GM21723 (cell line): Measurements from ENCODE around the gene GABBR2.

ENCODE experiments used
- ATAC-seq: cut with Tn5 transposase; IDR thresholded peaks from one replicate; pipeline ENCODE4 v1.9.1; 2021; ENCODE audit warnings: mild to moderate bottlenecking, moderate library complexity; ENCODE audit not compliant: unreplicated experiment

GABBR2 gene

DNA sequence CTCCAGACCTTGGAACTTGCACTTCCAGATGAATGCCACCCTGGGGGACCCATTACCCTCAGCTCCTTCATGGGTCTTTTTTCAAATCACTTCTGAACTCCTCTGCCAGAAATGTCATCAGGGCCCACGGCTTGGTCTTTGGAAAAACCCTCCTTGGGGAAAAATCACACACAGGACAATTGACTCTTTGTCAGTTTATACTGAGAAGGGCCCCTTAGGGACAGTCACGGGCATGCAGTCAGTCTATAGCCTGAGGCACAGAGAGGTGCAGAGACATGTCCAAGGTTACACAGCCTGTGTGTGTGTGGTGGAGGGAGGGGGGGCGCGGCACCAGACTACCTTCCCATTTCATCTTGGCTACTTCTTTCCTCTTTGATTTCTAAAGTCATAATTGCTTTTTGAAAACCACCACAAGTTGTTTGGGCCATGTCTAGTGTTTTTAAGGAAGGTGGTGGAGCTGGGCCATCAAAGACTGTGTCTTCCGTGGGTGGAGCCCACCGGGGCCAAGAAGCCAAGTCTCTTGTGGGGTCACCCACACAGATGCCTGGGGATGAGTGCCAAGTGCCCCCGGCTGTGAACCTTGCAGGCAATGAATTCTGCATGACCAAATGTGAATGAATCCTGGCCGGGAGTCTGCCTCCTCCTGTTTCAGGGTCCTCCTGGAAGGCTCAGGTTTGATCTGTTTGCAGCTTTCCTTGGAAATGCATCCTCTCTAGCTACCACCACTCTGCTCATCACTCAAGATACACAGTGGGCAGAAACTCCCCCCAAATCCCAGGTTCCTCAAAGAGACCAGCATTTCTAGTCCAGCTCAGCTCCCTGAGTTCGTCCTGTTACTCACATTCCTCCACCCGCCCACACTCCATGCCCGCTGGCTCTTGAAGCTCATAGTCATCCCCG lies 253.2 kb downstream of the GABBR2 start:
- no peak for ATAC-seq

DNA sequence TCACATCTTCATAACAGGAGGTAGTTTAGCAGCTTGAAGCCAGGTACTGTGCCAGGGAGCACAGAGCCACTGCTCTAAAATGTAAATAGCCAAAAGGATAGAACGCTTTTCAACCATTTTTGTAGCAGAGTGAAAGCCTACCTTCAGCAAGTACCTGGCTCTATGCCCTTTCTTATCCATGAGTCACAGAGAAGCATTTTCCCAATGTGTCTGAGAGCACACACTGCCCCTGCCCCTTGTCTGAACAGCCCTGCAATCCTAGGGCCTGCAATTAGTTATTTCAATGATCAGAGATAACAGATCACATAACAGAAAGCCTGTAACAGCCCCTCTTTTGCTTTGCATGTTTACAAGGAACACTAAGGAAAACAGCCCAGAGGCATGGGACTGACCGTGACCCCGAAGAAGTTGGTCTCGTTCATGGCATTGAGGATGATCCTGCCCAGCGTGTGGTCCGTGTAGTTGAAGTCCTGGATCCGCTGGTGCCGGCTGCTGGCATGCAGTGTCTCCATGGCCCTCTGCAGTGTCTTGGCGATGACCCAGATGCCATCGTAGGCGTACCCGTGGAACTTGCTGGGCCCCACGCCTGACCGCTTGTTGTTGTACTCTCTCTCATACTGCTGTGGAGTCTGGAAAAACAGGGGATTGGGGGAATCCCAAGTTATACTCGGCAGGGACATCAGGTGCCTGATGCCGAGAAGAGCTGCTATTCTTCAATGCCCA lies 255.0 kb downstream of the GABBR2 start:
- ATAC-seq = no peak

DNA sequence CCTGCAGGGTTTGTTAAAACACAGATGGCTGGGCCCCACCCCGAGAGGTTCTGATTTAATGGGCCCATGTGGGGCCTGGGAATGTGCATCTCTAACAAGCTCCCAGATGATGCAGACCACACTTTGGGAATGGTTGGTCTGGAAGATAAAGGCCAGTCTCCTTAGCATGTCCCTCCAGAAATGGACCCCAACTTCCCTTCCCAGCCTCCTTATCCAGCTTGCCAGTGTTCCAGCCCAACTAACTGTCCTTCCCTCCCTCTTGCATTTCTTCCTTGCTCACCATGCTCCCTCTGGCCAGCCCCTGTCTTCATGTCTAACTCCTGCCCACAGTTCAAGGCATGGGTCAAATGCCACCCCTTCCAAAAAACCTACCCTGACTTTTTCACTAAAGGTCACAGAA lies 257.2 kb downstream of the GABBR2 start:
- no peak for ATAC-seq

DNA sequence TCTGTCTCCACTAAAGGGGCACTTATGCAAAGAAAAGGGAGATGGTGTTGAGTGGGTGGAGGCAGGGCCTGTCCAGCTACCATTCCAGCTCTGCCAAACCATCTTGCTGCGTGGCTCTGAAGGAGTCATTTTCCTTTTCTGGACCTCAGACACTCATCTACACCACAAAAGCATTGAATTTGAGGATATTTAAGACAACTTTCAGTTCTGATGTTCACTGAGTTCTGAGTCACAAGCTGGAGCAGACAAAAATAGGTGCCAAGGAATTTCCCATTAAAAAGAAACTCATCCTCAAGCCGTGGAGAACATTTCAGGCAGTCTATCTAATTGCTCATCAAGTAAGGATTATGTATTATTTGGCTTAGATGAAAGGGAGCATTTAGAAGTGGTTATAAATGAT lies 258.2 kb downstream of the GABBR2 start:
- ATAC-seq = no peak

DNA sequence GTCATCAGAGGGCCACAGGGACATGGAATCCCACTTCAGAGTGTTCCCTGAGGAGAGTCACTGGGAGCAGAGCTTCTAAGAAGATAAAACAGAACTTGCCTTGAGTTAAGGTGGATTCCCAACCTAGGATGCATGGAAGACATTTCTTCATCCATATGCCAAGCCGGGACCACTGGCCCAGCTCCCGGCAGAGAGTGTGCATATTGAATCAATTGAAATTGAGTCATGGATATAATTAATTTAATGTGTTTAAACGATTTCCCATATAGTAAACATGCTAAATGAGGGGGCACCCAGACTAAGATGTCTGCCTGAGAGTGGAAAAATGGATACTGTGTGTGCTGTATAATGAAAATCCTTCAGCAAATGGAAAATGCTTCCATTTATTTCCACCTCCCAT lies 258.9 kb downstream of the GABBR2 start:
- no peak for ATAC-seq

DNA sequence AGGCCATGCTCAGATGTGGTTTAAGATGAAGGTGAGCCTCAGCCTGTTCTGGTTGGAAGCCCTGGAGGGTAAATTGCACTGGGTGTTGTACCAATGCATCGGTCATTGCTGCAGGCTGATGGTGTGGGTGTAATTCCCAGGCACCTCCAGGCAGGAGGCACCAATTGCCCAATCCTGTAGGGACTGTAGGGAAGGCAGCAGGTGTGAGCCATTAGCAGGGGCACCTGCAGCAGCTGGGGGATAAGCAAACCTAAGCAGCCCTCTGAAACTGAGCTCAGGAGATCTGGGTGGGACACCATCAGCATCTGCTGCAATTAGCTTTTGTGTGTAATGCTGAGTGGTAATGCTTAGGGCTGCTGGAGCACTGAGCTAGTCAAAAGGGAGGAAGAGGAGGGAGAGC lies 263.2 kb downstream of the GABBR2 start:
- no peak for ATAC-seq

DNA sequence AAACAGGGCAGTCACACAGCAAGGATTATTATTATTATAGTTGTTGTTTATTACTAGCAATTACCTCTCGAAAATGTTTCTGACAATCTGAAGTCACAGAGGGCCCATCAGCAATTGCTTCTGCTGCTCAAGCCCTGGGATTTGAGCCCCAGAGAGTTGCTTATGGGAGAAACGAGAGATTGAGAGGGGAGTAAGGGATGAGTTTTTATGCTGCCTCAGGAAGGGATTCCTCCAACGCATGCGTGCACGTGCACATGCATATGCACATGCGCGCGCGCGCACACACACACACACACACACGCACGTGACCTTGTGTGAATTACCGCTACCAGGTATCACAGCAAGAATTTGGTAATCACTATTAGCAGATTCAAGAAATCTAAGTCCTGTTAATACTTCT lies 264.1 kb downstream of the GABBR2 start:
- no peak for ATAC-seq

DNA sequence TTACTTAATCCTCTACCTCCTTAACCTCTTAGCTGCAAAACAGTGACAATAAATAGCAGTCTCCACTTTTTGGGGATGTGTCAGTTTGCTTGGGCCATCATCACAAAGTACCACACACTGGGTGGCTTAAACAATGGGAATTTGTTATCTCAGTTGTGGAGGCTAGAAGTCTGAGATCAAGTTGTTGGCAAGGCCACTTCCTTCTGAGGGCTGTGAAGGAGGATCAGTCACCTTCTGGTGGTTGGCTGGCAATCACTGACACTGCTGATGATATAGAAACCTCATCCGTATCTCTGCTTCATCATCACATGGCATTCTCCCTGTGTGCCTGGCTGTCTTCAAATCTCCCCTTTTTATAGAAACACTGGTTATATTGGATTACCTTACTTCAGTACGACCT lies 266.2 kb downstream of the GABBR2 start:
- no peak for ATAC-seq

DNA sequence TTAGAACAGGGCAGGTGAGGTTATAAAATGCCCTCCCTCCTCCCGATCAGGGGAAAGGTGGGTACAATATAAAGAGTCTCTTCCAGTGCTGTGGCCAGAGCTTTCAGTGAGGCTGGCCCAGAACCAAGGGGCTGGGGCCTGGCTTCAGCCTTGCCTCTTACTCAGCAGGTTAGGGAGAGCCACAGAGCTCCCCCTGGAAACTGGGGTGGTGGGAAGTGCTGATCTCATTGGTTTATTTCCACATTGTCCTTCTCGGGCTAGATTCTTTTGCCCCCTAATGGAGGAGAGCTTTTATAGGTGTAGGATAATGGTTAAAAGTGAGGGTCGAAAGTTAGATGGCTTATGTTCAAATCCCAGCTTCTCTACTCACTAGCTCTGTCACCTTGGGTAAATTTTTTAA lies 266.6 kb downstream of the GABBR2 start:
- ATAC-seq = no peak

DNA sequence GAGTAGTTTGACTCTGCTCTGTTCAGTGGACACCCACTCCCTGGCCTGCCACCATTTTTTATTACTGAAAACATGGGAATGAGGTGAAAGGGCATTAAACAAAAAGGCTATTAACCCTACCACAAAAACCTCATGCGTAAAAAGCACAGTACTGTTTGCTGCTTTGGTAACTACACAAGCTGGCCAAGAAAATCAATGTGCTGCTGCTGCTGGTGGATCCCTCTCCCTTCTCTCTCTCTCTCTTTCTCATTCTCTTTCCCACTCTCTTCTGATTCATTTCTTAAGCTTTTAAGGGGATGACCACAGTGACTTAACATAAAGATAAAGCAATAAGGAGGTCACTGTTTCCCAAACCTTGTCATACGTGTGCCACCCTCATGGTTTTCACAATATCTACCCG lies 270.1 kb downstream of the GABBR2 start:
- no peak for ATAC-seq

DNA sequence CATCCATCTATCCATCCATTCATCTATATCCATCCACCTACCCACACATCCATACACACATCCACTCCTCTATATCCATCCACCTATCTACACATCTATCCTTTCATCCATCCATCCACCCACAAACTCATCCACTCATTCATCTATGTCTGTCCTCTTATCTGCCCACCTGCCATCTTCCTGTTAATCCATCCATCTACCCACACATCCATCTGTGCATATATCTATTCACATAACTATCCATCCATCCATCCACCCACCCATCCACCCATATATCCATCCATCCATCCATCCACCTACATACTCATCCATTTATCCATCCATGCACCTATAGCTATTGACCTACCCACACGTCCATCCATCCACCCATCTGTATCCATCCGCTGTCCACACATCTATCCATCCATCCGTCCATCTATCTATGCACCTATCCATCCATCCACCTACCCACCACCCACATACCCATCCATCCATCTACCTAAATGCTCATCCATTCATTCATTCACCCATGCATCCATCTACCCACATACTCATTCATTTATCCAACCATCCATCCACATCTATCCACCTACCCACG lies 271.2 kb downstream of the GABBR2 start:
- no peak for ATAC-seq

DNA sequence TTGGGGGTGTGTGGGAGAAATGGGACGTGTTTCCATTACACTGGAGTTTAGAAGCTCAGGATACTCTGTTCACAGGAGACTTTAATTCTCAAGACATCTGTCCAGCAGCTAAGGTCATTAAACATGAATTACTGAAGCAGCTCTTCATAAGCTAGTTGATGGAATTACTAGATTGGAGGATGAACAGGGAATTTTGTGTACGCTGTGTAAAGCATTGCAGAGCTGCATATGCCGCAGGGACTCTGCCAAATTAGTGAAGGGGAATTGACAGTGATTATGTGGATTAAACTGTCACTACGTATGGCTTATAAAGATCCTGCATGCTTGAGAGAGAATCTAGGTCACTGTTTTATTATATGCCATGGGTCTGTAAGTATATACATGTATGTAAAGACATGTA lies 275.8 kb downstream of the GABBR2 start:
- ATAC-seq = no peak

DNA sequence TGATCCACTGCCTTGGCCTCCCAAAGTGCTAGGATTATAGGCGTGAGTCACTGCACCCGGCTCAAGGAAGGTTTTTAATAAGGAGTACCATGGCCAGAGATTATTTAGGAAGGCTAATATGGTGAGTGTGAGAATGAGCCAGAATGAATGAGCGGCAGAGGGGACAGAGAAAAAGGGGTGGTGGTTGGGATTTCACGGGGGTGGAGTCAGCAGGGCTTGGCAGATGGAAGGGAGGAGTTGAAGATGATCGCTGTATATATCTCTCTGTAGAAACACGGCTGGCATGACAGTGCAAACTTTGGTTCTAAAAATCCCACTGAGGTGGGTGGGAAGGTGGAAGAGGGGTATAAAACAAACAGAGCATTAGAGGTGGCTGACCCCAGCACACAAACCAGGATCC lies 276.6 kb downstream of the GABBR2 start:
- no peak for ATAC-seq

DNA sequence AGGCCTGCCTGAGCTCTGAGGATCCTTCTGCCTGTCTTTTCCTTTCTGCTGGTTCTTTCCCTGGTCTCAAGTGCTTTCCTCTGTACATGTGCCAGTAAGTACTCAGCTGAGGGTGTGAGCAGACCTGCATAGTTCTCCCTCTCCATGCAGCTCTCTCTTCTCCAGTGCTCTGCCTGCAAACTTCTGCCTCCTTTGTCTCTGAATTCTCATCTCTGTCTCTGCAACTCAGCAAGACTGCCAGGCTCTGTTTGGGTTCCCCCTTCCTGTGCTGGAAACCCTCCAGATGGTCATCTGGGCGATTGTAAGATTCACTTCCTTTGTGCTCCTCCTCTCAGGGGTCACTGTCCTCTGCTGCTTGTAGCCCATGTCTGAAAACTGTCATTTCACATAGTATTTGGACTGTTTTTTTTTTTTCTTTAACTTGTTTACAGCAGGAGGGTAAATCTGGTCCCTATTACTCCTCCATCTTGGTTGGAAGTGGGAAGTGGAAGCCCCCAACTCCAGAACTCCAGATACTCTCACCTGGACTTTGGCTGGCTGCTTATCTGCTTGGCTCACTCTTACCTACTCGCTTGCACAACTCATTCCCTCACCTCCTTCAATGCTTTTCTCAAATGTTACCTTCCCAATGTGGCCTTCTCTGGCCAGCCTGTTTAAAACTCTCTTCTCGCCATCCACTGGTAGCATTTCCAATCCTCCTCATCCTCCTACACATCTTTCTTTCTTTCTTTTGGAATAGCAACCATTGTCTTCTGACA lies 278.0 kb downstream of the GABBR2 start:
- ATAC-seq = no peak

DNA sequence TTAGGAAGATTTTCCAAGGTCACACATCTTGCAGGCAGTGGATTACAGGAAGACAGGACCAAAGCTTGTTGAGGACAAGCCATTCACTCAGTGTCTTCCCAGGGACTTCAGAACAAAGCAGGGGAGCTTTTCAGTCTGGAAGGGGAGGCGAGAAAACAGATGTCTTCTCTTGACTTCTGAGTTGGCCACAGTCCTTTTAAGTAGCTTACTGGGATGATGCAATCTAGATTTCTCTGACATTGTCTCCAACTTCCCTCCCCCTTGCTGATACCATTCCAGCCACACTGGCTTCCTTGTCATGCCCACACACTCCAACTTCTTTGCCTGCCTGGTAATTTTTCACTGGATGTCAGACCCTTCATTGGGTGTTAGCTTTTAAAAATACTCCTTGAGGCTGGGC lies 279.1 kb downstream of the GABBR2 start:
- no peak for ATAC-seq

DNA sequence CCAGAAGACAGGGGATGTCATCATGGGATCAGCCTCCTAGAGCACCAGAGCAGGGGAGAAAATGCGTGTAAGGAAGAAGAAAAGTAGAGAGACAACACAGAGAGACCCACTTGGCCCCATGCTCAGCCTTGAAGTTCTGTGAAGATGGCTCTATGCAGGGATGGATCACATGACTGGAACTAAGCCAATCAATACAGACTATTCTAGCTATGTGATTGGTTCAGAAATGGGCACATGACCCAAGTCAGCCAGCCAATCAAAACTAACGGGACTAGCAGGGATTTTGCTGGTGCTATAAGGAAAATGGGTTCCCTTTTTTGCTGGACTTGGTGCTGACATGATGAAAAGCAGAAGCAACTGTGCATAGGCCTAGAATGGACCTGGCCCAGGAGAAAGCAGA lies 280.3 kb downstream of the GABBR2 start:
- ATAC-seq = no peak

DNA sequence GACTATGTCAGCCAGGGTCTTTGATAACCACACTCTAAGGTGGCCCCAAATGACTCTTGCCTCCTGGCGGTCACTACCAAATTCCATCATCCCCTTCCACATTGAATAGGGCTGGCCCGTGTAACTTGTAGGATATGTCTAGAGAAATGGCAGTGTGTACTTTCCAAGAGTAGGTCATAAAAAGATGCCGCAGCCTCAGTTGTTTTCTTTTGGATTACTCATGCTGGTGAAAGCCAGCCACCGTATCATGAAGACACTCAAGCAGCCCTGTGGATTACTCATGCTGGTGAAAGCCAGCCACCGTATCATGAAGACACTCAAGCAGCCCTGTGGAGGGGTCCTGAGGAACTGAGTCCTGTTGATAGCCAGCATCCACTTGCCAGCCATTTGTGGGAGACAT lies 281.2 kb downstream of the GABBR2 start:
- ATAC-seq = no peak

DNA sequence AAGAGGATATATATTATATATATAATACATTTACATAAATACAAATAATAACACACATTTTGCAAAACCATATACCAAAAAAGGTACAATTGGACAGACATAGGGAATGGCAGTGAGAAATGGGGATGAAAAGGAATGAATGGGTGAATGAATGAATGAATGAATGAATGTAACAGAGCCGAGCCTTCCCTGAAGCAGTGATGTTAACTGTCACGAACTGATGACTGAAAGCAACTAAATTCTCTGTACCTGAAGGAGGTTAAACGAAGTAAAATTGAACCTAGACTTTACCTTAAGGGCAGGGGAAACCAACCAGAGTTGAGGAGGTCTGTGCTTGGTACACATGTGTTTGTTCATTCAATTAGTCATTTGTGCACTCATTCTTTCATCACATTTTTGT lies 283.7 kb downstream of the GABBR2 start:
- ATAC-seq = no peak

DNA sequence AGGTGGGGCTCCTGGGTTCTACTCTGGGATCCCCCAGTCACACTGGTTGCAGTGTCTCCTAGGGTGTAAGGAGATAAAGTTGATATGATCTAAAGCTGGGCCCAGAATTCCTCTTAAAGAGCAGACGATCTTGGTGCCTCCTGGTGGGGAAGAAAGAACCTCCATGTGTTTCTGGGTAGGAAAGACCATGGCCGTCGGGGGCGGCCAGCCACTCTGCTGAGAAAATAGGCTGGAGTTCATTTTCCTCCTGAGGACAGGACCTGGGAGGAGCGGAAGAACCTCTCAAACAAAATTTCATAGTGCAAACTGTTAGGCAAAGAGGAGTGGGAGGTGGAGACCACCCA lies 289.5 kb downstream of the GABBR2 start:
- no peak for ATAC-seq

DNA sequence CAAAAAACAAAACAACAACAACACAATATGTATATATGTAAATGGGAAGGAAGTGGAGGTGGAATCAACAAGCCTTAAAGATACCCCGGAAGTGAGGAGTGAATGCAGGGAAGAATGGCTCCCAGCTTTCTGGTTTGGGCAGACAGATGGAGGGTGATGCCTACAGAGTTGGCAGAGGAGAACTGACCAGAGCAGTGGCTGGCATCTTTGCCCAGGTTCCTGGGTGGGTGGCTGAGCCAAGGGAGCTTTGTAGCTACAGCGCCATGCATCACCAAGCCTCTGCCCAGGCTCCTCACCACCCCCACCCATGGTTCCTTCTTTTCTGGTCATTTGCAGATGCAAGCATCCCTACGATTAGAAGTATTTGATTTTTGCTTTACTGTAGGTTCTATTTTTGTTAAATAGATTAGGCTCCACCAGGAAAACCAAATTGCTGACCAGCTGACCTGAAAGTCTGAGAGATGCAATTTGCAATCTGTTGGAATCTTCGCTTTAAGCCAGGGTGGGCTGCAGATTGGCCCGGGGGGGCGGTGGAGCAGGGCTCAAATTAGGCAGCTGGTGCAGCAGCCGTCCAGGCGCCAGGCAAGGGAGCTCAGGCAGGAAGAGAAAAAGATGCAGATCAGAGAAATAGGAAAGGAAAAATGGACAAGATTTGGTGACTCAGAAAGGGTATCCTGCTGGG lies 290.0 kb downstream of the GABBR2 start:
- ATAC-seq = no peak
